ENCODE results near the gene ADARB2. TPM values are rescaled to one million over a fixed set of nuclear protein-coding genes. Genes with fewer than 3 reads are reported as not detected.

Gene ADARB2
- total and polyA plus RNA-seq, 4 experiments from 2014 or later: 13.5 to 14.1 TPM; not detected in 2

DNA sequence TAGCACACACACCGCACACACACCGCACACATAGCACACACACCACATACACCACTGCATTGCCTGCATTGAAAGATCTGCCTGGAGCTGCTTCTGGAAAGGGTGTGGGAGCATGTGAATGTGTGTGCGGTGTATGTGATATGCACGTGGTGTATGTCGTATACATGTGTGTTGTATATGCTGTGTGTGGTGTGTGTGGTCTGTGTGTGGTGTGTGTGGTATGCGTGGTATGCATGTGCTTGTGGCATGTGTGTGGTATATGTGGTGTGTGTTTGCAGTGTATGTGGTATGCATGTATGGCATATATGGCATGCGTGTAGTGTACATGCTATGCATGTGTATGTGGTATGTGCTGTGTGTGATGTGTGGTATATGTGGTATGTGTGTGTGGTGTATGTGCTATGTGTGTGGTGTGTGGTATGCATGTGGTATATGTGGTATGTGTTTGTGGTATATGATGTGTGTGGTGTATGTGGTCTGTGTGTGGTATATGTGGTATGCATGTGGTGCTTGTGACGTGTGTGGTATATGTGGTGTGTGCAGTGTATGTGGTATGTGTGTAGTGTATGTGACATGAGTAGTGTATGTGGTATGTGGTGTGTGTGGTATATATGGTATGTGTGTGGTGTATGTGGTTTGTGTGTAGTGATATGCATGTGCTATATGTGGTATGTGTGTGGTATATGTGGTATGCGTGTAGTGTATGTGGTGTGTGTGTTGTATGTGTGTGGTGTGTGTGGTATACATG, 505.0 kb downstream of the ADARB2 start:
- H3K4me1 Mint-ChIP-seq: no peaks in the 10 kb centered on the region
- Histone ChIP-seq H3K4me1 (ENCODE audit: insufficient read depth, low read length) (no peaks in the 10 kb centered on the region), H3K27ac (ENCODE audit: low read depth, low read length) (no peak overlapping the region), H3K36me3 (ENCODE audit: insufficient read depth, low read length) (no peaks in the 10 kb centered on the region), H3K4me3 (ENCODE audit: low read length in 2 of 2) (no peak overlapping the region), H3K27me3 (ENCODE audit: insufficient read depth, low read length) (no peaks in the 10 kb centered on the region), H3K9me3 (ENCODE audit: control insufficient read depth in 1 of 2, low read length in 2 of 2) (no peaks in the 10 kb centered on the region)
- H3K27me3 Mint-ChIP-seq: no peaks in the 10 kb centered on the region
- H3K27ac Mint-ChIP-seq: no peak overlapping the region
- DNase-seq: no peak
- ChIA-PET POLR2A (ENCODE audit: partially characterized antibody) (no interaction called here), CTCF (ENCODE audit: partially characterized antibody) (no interaction called here)
- H3K9me3 Mint-ChIP-seq: peaks cover 0 to 5% (median 0%) of the 10 kb centered on the region in 8 donors
- peaks cover 0 to 9% of the 10 kb centered on the region in 2 donors for H3K36me3 Mint-ChIP-seq
- intact Hi-C loops (cut with micrococcal nuclease): no loop called here
- no peak overlapping the region for H3K4me3 Mint-ChIP-seq

DNA sequence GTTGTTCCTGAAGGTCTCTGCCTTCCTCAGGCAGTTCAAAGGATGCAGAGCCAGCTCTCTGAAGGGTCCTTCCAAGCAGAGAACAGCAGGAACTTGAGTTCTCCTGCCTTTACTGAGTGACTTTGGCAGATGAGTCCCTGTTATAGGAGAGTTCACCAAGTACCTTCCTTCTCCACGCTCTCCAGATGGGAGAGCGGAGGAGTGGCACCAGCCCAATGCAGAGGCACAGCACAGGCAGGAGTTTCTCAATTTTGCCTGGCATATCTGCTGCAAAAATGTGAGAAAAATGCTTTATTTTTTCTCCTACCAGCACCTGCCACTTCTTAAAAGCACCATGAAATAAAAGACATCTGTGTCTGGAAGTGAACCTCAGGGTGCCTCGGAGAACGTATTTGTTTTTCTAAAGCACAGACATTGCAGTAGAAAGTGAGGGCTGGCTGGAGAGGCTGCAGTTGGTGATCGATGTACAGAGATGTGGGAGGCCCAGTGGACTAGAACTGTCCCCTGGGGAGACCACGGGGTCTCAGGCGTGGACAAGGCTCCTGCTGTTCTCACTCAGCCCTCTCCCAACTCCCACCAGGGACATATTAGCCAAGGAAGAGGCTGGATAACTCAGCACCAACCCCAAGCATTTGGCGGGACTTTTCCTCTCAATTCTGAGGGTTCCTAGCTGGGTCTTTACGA, 506.6 kb downstream of the ADARB2 start:
- peaks cover 0 to 9% of the 10 kb centered on the region in 2 donors for H3K36me3 Mint-ChIP-seq
- H3K9me3 Mint-ChIP-seq: peaks cover 0 to 10% (median 0%) of the 10 kb centered on the region in 8 donors
- Histone ChIP-seq H3K9me3 (ENCODE audit: control insufficient read depth in 1 of 2, low read length in 2 of 2) (no peaks in the 10 kb centered on the region), H3K27ac (ENCODE audit: low read depth, low read length) (no peak overlapping the region), H3K4me1 (ENCODE audit: insufficient read depth, low read length) (no peaks in the 10 kb centered on the region), H3K4me3 (ENCODE audit: low read length in 2 of 2) (no peak overlapping the region), H3K36me3 (ENCODE audit: insufficient read depth, low read length) (no peaks in the 10 kb centered on the region), H3K27me3 (ENCODE audit: insufficient read depth, low read length) (no peaks in the 10 kb centered on the region)
- H3K4me3 Mint-ChIP-seq: no peak overlapping the region
- ChIA-PET CTCF (ENCODE audit: partially characterized antibody) (no interaction called here), POLR2A (ENCODE audit: partially characterized antibody) (no interaction called here)
- H3K27ac Mint-ChIP-seq: no peak overlapping the region
- peaks cover 0 to 2% of the 10 kb centered on the region in 2 donors for H3K27me3 Mint-ChIP-seq
- DNase-seq: no peak
- intact Hi-C loops (cut with micrococcal nuclease): no loop called here
- H3K4me1 Mint-ChIP-seq: no peaks in the 10 kb centered on the region

DNA sequence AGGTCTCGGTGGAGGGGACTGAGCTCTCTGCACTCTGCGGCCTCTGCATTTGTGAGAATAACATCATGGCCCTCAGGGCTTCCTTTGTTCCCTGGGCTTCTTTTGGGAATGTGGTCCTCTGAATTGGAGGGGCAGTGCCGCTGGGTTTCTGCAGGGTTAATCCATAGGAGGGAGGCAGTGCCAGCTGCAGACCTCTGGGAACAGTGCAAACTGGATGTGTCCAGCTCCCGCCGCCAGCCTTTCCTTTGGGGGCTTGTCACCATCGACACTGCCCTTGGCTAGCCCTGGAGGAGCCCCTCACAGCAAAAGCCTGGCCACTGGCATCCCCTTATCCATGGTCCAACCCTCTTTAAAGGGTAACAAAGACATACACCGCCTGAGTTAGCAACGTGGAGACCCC, 507.2 kb downstream of the ADARB2 start:
- DNase-seq: no peak
- no peaks in the 10 kb centered on the region for H3K27me3 ChIP-seq (ENCODE audit: insufficient read depth, low read length)
- Mint-ChIP-seq H3K9me3 (peaks cover 0 to 11% (median 0%) of the 10 kb centered on the region in 8 donors), H3K36me3 (peaks cover 0 to 9% of the 10 kb centered on the region in 2 donors), H3K4me1 (no peaks in the 10 kb centered on the region), H3K27ac (no peak overlapping the region), H3K27me3 (peaks cover 0 to 2% of the 10 kb centered on the region in 2 donors), H3K4me3 (no peak overlapping the region)
- intact Hi-C loops (cut with micrococcal nuclease): no loop called here
- H3K36me3 ChIP-seq (ENCODE audit: insufficient read depth, low read length): no peaks in the 10 kb centered on the region
- H3K9me3 ChIP-seq (ENCODE audit: control insufficient read depth in 1 of 2, low read length in 2 of 2): no peaks in the 10 kb centered on the region
- H3K27ac ChIP-seq (ENCODE audit: low read depth, low read length): no peak overlapping the region
- ChIA-PET POLR2A (ENCODE audit: partially characterized antibody) (no interaction called here), CTCF (ENCODE audit: partially characterized antibody) (no interaction called here)
- no peak overlapping the region for H3K4me3 ChIP-seq (ENCODE audit: low read length in 2 of 2)
- H3K4me1 ChIP-seq (ENCODE audit: insufficient read depth, low read length): no peaks in the 10 kb centered on the region

DNA sequence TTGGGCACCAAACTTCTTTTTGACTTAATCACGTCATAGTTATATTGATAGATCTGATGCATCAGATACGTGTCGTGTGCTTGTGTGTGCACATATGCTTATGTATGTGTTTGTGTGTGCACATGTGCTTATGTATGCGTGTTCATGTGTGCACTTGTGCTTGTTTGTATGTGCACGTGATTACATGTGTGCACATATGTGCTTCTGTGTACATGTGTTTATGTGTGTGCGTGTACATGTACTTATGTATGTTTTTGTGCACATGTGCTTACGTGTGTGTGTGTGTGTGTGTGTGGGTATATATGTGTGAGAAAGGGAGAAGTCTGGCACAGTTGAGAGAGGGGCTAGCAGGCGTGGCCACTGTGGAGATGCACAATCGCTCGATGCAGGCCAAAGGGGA, 507.8 kb downstream of the ADARB2 start:
- no peak overlapping the region for H3K27ac Mint-ChIP-seq
- Histone ChIP-seq H3K27ac (ENCODE audit: low read depth, low read length) (no peak overlapping the region), H3K9me3 (ENCODE audit: control insufficient read depth in 1 of 2, low read length in 2 of 2) (no peaks in the 10 kb centered on the region), H3K27me3 (ENCODE audit: insufficient read depth, low read length) (no peaks in the 10 kb centered on the region), H3K4me1 (ENCODE audit: insufficient read depth, low read length) (no peaks in the 10 kb centered on the region), H3K36me3 (ENCODE audit: insufficient read depth, low read length) (no peaks in the 10 kb centered on the region), H3K4me3 (ENCODE audit: low read length in 2 of 2) (no peak overlapping the region)
- no peak overlapping the region for H3K4me3 Mint-ChIP-seq
- ChIA-PET CTCF (ENCODE audit: partially characterized antibody) (no interaction called here), POLR2A (ENCODE audit: partially characterized antibody) (no interaction called here)
- H3K27me3 Mint-ChIP-seq: peaks cover 1 to 2% of the 10 kb centered on the region in 2 donors
- peaks cover 0 to 9% of the 10 kb centered on the region in 2 donors for H3K36me3 Mint-ChIP-seq
- no peaks in the 10 kb centered on the region for H3K4me1 Mint-ChIP-seq
- H3K9me3 Mint-ChIP-seq: peaks cover 0 to 11% (median 1%) of the 10 kb centered on the region in 8 donors
- intact Hi-C loops (cut with micrococcal nuclease): no loop called here
- no peak for DNase-seq

DNA sequence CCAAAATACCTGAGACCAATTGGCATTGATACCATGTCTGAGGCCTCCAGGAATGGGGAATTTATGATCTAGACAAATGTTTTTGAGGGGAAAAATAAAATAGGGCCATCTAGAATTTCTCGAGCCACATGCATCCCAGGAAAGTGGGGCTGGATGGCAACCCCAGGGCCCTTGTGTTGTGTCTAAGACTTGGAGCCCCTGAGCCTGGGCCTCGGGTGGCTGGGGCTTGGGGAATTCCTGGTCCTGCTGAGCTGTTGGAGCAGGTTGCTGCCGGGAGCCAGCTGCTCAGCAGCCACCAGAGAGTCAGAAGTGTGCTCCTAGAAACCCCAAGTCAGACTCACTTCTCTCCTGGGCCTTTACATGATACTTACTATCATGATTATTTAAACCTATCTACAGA, 508.2 kb downstream of the ADARB2 start:
- H3K27me3 Mint-ChIP-seq: peaks cover 2% of the 10 kb centered on the region in 2 donors
- Histone ChIP-seq H3K4me1 (ENCODE audit: insufficient read depth, low read length) (no peaks in the 10 kb centered on the region), H3K4me3 (ENCODE audit: low read length in 2 of 2) (no peak overlapping the region), H3K36me3 (ENCODE audit: insufficient read depth, low read length) (no peaks in the 10 kb centered on the region), H3K27me3 (ENCODE audit: insufficient read depth, low read length) (no peaks in the 10 kb centered on the region), H3K27ac (ENCODE audit: low read depth, low read length) (no peak overlapping the region), H3K9me3 (ENCODE audit: control insufficient read depth in 1 of 2, low read length in 2 of 2) (no peaks in the 10 kb centered on the region)
- DNase-seq: no peak
- ChIA-PET POLR2A (ENCODE audit: partially characterized antibody) (no interaction called here), CTCF (ENCODE audit: partially characterized antibody) (no interaction called here)
- no peaks in the 10 kb centered on the region for H3K4me1 Mint-ChIP-seq
- no peak overlapping the region for H3K27ac Mint-ChIP-seq
- peaks cover 0 to 12% (median 1%) of the 10 kb centered on the region in 8 donors for H3K9me3 Mint-ChIP-seq
- no peak overlapping the region for H3K4me3 Mint-ChIP-seq
- peaks cover 0 to 9% of the 10 kb centered on the region in 2 donors for H3K36me3 Mint-ChIP-seq
- intact Hi-C loops (cut with micrococcal nuclease): no loop called here

DNA sequence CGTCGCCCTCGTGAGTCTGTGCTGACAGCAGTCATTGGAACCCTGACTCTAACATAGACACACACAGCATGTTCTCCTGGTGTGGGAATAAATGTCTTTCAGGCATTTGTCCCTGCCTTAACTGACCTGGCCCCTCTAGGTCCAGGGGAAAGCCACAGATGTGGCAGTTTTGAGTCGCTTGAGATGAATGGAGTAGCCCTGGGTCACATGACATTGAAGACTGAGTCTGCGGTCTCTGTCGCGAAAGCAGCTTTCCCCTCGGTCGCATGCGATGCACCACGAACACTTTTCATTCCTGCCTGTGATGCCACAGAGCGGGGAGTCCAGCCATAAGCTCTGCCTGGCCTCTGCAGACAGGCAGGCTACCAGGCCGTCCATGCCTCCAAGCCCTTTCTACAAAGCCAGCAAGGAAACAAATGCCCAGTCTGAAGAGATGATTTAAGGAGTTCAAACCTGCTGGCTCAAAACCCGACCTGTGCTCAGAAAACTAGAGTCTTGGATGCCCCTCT, 508.8 kb downstream of the ADARB2 start:
- intact Hi-C loops (cut with micrococcal nuclease): no loop called here
- Mint-ChIP-seq H3K36me3 (peaks cover 0 to 9% of the 10 kb centered on the region in 2 donors), H3K9me3 (peaks cover 0 to 18% (median 3%) of the 10 kb centered on the region in 8 donors), H3K27ac (no peak overlapping the region), H3K27me3 (peaks cover 2% of the 10 kb centered on the region in 2 donors), H3K4me1 (no peaks in the 10 kb centered on the region), H3K4me3 (no peak overlapping the region)
- CTCF ChIA-PET (ENCODE audit: partially characterized antibody): no interaction called here
- Histone ChIP-seq H3K27ac (ENCODE audit: low read depth, low read length) (no peak overlapping the region), H3K4me1 (ENCODE audit: insufficient read depth, low read length) (no peaks in the 10 kb centered on the region), H3K9me3 (ENCODE audit: control insufficient read depth in 1 of 2, low read length in 2 of 2) (no peaks in the 10 kb centered on the region), H3K27me3 (ENCODE audit: insufficient read depth, low read length) (no peaks in the 10 kb centered on the region), H3K4me3 (ENCODE audit: low read length in 2 of 2) (no peak overlapping the region), H3K36me3 (ENCODE audit: insufficient read depth, low read length) (no peaks in the 10 kb centered on the region)
- POLR2A ChIA-PET (ENCODE audit: partially characterized antibody): no interaction called here
- DNase-seq: no peak

DNA sequence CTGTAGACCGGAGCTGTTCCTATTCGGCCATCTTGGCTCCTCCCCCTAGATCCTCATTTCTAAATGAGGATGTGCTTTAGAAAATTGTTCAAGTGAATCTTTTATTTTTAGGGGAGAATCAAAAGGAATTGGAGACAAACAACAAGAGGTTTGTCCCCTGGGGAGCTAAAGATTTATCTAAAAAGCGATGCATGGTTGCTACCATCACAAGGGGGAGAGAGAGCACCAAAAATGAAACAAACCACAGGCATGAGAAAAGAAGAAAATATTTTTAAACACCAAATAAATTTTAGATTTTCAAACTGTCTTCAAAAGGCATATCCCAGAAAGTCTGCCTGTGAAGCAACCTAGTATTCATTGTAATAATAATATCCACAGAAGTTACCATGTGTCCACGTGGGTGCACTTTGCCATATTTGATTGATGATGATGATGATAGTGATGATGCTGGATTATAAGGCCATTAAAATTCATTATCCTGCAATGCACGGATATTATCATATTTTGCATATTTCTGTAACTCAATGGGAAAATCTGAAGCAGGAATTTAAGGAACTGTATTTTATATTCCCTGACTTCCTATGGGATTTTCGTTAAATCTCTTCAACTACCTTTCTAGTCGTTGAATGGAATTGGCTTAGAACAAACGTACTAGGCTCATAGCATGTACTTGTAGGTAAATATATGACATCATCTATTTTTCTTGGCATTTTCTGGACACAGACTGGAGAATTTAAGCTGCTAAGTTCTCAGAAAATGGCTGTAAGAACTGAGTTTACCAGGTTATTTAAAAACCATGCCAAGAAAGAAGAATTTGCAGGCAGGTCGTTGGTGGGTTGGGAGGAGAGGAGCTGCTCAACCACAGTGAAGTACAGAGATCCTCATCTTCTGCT, 509.6 kb downstream of the ADARB2 start:
- no peak overlapping the region for H3K4me3 ChIP-seq (ENCODE audit: low read length in 2 of 2)
- H3K36me3 Mint-ChIP-seq: peaks cover 0 to 9% of the 10 kb centered on the region in 2 donors
- no peak for DNase-seq
- no peaks in the 10 kb centered on the region for H3K36me3 ChIP-seq (ENCODE audit: insufficient read depth, low read length)
- H3K27ac ChIP-seq (ENCODE audit: low read depth, low read length): no peak overlapping the region
- no peaks in the 10 kb centered on the region for H3K27me3 ChIP-seq (ENCODE audit: insufficient read depth, low read length)
- no peaks in the 10 kb centered on the region for H3K9me3 ChIP-seq (ENCODE audit: control insufficient read depth in 1 of 2, low read length in 2 of 2)
- H3K4me3 Mint-ChIP-seq: no peak overlapping the region
- no peaks in the 10 kb centered on the region for H3K4me1 Mint-ChIP-seq
- ChIA-PET CTCF (ENCODE audit: partially characterized antibody) (no interaction called here), POLR2A (ENCODE audit: partially characterized antibody) (no interaction called here)
- H3K4me1 ChIP-seq (ENCODE audit: insufficient read depth, low read length): no peaks in the 10 kb centered on the region
- intact Hi-C loops (cut with micrococcal nuclease): no loop called here
- H3K9me3 Mint-ChIP-seq: peaks cover 0 to 18% (median 4%) of the 10 kb centered on the region in 8 donors
- H3K27me3 Mint-ChIP-seq: peaks cover 2% of the 10 kb centered on the region in 2 donors
- H3K27ac Mint-ChIP-seq: no peak overlapping the region
